ENCODE results near the gene ZFPM1.
A peak's percentile ranks its signal among the peaks of the same experiment; 100 is the strongest.

Gene ZFPM1

DNA sequence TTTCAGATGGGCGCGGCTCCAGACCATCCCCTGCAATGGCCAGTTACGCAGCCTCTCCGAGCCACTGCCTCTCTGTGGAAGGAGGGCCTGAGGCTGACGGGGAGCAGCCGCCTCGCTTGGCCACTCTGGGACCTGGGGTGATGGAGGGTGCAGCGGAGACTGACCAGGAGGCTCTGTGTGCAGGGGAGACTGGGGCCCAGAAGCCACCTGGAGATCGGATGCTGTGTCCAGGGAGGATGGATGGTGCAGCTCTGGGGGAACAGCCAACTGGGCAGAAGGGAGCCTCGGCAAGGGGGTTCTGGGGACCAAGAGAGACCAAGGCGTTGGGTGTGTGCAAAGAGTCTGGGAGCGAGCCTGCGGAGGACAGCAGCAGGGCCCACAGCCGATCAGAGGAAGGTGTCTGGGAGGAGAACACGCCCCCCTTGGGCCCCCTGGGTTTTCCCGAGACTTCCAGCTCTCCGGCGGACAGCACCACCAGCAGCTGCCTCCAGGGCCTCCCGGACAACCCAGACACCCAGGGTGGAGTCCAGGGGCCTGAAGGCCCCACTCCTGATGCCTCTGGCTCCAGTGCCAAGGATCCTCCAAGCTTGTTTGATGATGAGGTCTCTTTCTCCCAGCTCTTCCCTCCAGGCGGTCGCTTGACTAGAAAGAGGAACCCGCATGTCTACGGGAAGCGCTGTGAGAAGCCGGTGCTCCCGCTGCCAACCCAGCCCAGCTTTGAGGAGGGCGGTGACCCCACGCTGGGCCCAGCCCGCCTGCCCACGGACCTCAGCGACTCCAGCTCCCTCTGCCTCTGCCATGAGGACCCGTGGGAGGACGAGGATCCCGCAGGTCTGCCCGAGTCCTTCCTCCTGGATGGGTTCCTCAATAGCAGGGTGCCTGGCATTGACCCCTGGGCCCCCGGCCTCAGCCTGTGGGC lies 17.4 kb upstream of the ZFPM1 start:
- peak; percentile 24 for DNase-seq

DNA sequence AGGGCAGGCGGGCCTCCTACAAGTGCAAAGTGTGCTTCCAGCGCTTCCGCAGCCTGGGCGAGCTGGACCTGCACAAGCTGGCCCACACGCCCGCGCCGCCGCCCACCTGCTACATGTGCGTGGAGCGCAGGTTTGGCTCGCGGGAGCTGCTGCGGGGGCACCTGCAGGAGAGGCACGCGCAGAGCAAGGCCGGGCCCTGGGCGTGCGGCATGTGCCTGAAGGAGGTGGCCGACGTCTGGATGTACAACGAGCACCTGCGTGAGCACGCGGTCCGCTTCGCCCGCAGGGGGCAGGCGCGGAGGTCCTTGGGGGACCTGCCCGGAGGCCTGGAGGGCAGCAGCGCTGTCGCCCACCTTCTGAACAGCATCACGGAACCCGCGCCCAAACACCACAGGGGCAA lies 16.3 kb upstream of the ZFPM1 start:
- DNase-seq = no peak

DNA sequence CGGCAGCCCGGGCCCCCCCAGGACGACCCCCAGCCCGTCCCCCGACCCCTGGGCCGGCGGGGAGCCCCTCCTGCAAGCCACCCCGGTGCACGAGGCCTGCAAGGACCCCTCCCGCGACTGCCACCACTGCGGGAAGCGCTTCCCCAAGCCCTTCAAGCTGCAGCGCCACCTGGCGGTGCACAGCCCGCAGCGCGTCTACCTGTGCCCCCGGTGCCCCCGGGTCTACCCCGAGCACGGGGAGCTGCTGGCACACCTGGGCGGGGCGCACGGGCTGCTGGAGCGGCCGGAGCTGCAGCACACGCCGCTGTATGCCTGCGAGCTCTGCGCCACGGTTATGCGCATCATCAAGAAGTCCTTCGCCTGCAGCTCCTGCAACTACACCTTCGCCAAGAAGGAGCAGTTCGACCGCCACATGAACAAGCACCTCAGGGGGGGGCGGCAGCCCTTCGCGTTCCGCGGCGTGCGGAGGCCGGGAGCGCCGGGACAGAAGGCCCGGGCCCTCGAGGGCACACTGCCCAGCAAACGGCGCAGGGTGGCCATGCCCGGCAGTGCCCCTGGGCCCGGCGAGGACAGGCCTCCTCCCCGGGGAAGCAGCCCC lies 15.6 kb upstream of the ZFPM1 start:
- DNase-seq = peak; percentile 79

DNA sequence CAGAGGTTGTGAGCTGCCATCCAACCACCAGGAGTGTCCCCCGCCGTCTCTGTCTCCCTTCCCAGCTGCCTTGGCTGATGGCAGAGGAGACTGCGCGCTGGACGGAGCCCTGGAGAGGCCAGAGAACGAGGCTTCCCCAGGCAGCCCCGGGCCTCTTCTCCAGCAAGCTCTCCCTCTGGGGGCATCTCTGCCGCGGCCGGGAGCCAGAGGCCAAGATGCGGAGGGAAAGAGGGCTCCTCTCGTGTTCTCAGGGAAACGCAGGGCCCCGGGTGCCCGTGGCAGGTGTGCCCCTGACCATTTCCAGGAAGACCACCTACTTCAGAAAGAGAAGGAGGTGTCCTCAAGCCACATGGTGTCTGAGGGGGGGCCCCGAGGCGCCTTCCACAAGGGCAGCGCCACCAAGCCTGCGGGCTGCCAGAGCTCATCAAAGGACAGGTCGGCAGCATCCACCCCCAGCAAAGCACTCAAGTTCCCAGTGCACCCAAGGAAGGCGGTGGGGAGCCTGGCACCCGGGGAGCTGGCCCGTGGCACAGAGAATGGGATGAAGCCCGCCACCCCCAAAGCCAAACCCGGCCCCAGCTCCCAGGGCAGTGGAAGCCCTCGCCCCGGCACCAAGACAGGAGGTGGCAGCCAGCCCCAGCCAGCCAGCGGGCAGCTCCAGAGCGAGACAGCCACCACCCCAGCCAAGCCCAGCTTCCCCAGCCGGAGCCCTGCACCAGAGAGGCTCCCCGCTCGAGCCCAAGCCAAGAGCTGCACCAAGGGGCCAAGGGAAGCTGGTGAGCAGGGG lies 14.8 kb upstream of the ZFPM1 start:
- DNase-seq = no peak

DNA sequence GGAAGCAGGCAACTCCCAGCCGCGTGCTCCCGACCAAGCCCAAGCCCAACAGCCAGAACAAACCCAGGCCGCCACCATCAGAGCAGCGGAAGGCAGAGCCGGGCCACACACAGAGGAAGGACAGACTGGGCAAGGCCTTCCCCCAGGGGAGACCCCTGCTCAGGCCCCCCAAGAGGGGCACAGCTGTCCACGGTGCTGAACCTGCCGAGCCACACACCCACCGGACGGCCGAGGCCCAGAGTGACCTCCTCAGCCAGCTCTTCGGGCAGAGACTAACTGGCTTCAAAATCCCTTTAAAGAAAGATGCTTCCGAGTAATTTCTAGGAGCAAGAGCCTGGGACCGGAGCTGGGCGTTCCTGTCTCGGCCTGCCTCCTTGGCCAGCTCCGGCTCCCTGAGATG lies 14.1 kb upstream of the ZFPM1 start:
- no peak for DNase-seq

DNA sequence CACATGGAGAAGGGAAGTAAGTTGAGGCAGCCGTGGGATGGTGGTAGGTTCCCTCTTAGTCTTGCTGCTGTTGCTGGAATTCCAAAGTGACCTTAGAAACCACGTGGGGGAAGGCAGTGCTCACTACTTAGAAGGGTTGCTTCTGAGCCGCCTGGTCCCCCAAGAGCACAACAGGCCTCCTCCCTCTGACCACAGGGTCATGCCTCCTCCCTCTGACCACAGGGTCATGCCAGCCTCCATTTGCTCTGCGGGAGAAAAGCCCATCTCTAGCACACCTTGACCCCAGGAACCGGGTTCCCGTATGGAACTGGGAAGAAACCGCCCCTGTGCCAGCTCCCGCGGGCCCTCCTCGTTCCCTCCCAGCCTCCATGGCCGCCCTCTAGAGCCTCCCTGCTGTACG lies 13.4 kb upstream of the ZFPM1 start:
- no peak for DNase-seq

DNA sequence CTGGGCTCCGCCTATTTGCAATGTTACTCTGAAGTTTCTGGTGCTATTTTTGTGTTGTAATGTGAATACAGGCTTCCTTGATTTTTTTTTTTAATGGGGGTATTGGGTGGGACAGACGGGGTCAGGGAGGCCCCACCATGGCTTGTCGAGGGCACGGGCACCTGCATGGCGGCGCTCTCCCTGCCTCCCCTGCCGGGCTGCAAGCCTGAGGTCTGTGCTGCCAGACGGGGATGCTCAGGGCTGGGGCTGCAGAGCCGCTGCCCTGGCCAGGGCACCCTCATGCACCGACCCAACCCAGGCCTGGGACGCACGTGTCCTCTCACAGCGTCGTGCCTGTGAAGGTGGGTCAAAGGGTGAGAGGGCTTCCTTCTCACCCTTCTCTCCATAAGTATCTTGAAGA lies 13.0 kb upstream of the ZFPM1 start:
- DNase-seq = no peak

DNA sequence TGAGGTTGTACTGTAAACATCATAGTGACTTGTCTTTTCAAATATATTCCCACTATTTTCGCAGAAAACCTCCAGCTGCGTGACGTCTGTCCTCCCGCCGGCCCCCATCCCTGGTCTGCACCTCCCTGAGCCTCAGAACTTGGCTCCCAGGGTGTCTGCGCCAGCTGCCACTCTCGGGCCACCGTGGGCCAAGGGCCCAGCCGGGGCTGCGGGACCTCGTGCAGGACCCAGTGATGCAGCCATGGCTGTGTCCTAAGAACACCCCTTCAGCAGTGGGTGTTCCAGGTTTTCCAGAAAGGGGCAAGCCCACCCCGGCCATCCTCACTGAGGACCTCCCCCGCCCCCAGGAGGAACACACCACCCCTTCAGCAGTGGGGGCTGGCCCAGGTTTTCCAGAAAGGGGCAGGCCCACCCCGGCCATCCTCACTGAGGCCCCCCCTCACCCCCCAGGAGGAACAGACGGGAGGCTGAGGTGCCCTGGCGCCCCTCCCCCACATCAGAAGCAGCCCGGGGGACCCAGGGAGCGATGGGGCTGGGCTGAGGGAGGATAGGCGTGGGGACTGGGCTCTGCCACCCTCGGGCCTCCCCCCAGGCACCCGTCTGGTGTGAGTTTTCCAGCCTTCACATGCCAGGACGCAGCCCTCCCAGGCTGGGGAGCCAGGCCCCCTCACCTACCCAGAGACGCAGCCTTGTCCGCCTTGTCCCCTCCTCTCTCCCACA lies 12.2 kb upstream of the ZFPM1 start:
- no peak for DNase-seq

DNA sequence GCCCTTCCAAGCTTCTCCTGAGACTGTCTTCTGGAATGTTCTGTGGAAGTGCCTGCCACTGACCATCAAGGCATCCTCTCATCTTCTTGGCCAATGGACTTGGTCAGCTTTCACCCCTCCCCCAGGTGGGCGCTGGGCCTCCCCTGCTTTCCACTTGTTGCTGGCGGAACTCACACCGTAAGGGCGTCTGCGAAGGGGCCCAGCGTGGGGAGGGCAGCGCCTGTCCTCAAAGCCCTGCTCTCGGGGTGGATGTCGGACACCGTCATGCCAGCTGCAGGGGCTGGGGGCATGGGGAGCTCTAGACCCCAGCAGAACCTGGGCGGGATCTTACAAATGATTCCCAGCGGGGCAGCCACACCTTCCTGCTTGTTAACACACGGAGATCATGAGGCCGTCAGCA lies 11.6 kb upstream of the ZFPM1 start:
- DNase-seq = no peak

DNA sequence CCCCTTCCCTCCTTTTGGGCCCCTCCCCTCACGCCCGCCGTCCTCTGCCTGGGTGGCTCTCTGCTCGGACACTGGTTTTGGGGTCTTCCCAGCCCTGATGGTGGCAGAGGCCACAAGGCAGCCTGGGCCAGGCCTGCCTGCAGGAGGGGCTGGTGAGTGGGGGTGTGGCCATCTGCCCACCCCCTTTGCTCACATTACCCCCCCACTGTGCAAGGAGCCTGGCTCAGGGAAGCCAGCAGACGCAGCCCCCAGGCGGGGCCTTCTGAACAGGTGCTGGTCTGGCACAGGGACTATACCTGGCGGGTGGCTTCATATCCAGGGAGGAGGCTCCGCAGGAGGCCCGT lies 10.7 kb upstream of the ZFPM1 start:
- DNase-seq = no peak

DNA sequence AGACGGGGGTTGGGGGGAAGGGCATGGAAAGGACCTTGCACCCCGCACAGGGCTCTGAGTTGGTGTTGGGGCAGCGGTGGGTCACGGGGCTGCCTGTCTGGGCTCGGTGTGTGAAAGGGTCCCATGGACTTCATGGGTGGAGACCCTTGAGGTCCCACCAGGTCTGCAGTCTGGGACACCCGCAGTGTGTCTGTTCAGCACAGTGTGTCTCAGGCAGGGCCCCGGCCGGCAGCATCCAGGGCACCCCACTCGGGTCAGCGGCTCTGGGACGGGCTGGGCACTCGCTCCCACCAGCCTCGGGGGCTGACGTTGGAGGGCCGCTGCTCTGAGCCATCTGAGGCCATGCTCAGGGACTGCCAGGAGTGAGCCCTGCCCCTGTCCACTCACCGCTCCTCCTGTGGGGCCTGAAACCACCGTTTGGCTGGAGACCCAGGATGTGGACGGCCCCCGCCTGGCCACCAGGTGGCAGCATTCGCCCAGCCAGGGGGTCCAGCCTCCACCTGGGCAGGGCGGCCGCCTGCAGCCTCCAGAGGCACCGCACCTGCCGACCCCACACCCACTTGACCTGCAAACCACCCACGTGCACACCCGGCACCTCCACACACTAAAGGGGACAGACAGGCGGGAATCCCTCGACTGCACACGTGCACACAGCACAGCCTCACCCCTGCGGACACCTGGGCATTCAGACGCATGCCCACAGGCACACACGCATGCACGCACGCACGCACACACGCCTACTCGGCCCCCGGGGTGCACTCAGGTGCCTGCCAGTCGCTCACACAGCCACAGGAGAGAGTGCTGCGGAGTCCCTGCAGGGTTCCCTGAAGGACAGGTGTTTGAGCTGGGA lies 10.1 kb upstream of the ZFPM1 start:
- peak; percentile 89 for DNase-seq

DNA sequence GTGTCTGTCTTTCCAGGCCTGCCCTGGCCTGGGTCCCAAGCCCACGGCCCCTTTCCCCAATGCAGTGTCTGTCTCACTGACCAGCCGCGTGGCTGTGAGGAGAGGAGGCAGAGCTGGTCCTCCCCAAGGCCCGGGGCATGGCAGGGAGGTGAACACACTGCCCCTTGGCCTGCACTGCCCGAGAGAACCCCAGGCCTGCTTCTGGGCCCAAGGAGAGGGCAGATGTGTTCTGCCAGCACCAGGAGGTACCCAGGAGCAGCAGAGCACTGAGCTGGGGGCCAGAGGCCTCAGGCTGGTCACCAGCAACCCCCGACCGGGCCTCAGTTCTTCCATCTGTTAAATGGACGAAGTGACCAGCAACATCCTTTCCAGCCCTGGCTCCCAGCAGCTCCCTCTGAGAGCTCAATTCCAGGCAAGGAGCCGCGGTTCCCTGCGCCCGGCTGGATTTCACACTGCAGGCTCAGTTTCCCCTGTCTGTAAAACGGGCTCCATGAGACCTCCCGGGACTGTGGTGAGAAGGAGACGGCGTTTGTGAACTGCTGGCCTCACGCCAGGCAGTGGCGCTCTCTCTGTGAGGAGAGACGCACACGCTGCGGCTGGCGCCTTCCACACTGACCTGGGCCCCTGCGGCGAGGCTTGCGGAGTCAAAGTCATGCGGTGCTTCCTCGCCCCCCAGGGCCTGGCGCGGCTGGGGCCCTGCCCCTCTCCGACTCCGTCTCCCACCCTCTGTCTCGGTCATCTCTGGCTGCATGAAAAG lies 8.1 kb upstream of the ZFPM1 start:
- DNase-seq = peak; percentile 62

DNA sequence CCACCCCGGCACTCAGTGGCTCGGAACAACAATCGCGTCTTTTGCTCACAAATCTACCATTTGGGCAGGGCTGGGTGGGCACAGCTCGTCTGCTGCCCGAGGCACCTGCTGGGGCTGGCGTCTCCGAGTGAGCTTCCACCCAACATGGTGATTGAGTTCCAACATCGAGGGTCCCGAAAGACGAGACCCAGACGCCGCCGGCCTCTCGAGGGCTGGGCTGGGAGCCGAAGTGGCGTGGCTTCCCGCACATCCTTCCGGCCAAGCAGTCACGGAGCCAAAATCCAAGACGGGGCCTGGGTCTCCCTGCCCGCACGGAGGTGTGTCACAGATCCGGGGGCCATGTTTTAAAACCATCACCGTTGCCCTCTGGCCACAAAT lies 7.5 kb upstream of the ZFPM1 start:
- DNase-seq = no peak

DNA sequence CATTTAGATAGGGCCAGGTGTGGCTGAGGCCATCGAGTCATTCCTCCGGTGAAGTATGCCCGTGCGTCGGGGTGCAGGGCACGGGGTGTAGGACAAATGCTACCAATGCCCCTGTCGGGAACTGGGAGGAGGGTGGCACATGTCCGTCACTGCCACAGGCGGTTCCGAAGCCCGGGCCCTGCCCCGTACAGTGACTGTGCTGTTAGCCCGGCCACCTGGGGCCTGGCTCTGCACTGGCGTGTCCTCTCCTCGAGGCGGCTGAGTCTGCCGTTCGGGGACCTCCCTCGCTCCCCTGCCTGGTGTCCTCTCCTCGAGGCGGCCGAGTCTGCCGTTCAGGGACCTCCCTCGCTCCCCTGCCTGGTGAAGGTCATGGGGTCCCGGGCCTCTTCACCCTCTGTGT lies 7.0 kb upstream of the ZFPM1 start:
- peak; percentile 68 for DNase-seq

DNA sequence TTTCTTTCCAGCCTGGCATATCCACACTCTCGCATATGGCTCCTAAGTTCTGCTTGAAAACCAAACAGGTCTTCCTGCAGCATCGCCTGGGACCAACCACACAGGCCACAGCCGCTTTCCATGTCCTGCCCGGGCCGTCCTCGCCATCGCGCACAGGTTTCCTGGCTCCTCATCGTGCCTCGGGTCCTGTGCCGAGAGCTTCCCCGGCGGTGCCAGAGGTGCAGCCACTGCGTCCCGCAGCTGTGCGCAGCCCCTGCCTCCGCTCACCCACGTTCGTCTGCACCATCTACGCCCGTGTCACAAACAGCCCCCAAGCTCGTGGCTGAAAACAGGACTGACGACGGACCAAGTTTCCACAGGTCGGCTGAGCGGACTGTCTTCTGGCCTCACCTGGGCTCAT lies 6.3 kb upstream of the ZFPM1 start:
- DNase-seq = no peak

DNA sequence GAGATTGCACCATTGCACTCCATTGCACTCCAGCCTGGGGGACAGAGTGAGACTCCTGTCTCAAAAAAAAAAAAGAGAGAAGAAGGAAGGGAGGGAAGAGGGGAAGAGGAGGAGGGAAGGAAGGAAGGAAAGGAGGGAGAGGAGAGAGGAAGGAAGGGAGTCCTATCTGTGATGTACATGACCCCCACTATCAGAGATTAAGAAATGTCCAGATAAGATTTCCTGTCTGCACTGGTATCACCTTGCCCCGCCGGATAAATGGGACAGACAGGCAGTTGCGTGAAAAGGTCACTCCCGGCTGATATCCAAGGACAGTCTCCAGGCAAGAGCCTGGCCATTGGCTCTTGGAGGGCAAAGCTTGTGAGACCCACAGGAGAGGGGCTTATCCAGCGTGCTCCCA lies 5.2 kb upstream of the ZFPM1 start:
- DNase-seq = no peak

DNA sequence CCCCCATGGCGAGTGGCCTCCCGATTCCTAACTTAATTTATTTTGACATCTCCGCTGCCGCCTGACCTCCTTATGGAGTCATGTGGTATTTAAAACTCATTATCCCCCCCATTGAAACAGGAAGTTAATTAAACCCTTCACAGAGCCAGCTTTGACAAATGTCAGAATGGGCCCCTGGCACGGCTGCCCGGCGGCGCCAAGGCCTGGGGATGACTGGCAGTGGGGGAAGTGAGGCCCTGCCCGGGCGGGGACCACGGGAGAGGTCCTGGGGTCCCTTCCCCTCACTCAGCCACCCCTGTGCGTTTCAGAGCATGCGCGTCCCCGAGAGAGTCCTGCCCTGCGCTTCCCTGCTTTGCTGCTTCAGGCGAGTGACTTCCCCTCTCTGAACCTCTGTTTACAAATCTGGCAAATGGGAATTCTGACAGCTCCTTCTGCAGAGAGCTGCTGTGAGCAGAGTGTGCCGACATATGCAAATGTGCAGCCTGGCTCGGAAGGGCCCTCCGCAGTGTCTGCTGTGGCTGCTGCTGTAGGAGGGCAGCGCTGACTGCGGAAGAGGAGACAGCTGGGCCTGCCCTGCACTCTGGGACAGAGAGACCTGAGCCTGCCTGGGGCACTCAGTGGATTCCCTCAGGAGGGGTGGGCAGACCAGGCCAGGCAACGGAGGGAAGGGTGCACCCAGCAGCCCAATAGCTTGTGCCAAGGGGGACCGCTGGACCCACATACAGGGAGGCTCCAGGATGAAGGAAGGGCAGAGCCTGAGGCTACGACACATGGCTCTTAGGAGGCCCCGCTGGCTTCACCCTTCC lies 4.4 kb upstream of the ZFPM1 start:
- DNase-seq = peak; percentile 96

DNA sequence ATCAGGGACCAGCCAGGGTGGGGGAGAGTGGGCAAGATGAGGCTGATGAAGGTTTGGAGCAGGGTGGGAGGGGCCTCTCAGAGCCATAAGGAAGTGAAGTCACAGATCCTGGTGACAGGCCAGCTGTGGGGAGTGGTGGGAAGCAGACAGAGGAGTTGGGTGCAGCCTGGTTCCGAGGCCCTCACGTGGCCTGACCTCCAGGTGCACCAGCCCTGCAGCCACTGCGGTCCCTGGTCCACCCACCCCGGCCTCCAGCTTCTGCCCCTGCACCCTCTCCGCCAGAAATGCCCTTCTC lies 3.9 kb upstream of the ZFPM1 start:
- DNase-seq = no peak

DNA sequence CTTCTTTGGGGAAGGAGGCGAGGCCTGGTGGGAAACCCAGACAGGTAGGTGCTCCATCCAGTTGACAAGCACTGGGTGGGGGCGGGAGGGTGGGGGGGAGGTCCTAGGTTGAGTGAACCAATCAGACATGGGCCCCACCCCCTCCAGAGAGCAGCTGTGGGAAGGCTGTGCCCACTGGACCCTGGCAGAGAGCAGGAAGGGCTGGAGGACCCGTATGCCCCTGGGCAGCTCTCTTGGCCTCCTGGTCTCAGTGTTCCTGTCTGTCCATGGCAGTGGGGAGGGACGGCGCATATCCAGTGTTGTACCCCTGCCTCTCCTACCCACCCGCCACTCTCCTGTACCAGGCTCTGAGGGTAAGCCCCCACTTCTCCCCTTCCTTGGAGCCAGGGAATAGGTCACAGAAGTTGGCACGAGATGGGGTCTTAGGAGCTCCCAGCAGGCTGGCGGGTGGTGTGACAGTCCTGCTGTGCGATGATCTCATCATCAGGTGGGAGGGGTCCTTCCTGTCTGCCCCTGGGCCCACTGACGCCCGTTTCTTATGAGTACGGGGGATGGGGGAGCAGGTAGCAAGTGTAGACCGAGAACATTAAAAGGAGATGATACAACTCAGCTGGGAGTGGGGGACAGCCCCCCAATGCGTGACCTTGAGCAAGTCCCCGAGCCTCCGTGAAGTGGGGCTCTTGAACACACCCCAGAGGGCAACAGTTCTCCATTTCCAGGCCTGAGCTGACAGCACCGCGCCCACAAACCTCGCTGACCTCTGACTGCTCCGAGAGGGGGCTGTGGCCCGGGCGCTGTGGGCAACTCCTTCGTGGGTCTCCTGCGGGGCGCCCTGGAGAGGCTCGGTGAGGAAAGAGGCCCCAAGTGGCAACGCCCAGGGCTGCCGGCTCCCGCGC lies 1.2 kb upstream of the ZFPM1 start:
- DNase-seq = no peak
